HG03378 (cell line): ENCODE measurements around the gene PIK3C2G.
"Not testable (repeated sequence)": the region's sequence is repeated elsewhere in the genome, so short reads cannot be mapped to it uniquely, and the experiment has no call there.

ENCODE experiments used
- ATAC-seq: cut with Tn5 transposase; IDR thresholded peaks from one replicate; pipeline ENCODE4 v1.9.1; 2021; ENCODE audit warnings: mild to moderate bottlenecking, moderate library complexity; ENCODE audit not compliant: unreplicated experiment

Gene PIK3C2G

DNA sequence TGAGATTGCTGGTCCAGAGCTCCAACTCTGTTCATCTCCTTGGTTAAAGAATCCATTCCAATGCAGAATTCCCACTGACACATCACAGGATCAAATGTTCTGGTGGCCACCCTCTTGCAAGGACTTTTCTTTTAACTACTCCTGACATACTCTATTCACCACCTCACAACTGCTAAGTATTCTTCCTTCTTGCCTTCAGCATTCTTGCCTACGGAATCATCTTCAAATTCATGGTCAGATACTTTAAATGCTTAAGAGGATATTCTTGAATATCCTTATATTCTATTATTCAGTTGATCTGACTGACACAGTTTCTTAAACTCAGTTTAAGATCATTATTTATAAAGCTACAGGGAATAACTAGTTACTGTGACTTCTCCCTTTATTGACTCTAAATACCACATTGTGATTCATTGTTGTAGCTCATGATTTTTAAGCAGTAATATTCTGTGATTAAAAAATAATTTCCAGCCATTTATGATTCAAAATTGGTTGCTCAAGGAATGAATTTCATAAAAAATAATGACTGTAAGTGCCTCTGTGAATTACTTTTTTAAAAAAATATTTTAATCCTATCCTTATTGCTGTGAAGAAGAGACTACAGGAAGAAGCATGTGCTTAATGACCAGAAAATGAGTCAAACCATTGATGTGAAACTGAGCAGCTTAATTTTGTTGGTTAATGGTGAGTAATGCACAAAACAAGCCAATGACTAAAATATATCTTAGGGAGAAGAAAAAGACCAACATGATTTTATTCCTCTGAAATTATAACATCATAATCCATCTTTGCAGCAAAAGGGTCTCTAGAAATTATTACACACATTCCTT, 207.1 kb downstream of the PIK3C2G start:
- ATAC-seq = peak; percentile 16

DNA sequence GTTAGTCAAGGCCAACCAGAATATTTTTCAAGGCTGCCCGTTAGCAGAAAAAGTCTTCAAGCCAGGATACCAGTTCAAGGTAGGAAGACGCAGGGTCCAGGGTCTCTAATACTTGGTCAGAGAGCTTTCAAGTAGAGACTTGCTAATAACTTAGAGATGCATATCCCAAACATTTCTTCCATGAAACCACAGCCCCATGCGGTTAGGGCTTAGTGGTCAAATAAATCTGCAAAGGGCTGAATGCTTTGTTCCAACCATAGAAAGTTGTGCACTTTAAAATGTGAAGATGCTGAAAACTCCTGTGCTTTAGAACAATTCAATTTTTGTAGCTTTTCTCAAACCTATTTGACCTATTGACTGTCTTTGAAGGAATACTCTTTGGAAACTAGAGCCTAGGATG, 208.9 kb downstream of the PIK3C2G start:
- no peak for ATAC-seq

DNA sequence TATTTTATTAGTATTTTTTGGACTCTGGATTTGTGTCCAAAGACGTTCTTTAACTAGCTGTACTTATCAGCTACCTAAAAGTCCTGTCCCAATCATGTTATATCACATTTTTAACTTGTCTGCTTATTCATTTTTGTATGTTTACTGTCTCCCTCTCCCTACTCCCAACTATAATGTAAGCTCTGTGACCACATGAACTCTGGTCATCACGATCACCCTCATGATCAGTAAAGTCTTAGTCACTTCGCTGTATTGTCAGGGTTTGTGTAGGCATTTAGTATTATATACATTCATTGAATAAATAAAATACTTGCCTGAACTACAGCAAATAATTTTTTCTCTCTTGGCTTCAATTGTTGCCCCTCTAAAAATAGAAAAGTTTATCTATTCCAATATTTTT, 211.0 kb downstream of the PIK3C2G start:
- no peak for ATAC-seq

DNA sequence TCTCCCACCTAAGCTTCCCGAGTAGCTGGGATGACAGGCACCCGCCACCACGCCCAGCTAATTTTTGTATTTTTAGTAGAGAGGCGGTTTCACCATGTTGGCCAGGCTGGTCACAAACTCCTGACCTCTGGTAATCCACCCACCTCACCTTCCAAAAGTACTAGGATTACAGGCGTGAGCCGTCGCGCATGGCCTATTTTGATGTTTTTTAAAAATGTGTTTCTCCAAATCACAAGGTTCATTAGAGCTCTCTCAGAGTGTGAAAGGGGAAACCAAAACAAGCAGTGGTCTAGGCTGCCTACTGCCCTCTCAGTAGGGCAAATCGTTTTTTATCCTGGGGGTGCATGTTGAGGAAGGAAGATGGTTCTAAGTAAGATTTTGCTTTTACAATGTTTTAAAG, 211.5 kb downstream of the PIK3C2G start:
- ATAC-seq = no peak

DNA sequence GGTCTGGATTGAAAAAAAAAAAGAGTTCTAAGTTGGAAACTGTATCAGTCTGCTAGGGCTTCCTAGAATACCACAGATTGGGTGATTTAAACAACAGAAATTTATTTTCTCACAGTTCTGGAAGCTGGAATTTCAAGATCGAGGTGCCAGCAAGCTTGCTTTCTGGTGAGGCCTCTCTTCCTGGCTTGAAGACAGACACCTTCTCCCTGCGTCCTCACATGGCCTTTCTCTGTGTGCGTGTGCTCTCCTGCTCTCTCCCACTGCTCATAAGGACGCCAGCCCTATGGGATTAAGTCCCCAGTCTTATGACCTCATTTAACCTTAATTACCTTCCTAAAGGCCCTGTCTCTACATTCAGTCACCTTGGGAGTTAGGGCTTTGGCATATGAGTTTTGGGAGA, 215.5 kb downstream of the PIK3C2G start:
- ATAC-seq = no peak

DNA sequence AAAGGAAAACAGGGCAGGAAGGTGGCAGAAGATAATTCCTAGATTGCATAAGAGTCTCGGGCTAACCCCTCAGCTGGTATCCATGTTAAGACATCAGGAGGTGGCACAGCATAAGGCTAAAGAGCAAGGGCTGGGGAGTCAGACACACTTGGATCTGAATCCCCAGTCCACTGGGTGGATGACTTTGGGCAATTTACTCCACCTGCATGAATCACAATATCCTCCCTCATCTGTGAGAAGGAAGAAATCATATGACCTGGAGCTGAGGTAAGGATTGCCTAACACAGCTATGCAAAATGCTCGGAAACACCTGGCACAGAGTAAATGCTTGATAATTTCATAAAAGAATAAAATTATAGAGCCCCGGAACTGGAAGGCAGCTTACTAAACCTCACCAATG, 217.9 kb downstream of the PIK3C2G start:
- no peak for ATAC-seq

DNA sequence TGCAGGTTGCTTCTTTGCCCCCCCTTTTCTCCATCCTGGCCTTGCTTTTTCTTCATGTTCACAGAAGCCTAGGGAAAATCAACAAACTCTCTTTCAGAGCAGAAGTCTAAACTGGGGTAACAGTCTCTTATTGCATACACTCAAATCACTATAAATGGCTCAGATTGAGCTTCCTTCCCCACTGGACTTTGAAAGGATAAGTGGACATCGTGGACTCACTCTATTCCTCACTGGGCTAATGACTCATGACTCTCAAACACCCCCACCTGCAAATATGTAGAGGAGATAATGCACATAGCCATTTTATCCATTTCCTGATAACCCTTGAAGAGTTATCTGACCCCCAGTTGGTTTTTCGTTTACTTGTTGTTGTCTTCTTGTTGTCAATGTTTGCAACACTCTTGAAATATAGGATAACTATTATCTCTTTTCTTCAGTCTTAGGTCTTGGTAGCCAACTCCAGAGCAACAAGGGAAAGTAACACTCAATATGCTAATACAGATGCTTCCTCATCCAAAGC, 221.3 kb downstream of the PIK3C2G start:
- ATAC-seq = no peak

DNA sequence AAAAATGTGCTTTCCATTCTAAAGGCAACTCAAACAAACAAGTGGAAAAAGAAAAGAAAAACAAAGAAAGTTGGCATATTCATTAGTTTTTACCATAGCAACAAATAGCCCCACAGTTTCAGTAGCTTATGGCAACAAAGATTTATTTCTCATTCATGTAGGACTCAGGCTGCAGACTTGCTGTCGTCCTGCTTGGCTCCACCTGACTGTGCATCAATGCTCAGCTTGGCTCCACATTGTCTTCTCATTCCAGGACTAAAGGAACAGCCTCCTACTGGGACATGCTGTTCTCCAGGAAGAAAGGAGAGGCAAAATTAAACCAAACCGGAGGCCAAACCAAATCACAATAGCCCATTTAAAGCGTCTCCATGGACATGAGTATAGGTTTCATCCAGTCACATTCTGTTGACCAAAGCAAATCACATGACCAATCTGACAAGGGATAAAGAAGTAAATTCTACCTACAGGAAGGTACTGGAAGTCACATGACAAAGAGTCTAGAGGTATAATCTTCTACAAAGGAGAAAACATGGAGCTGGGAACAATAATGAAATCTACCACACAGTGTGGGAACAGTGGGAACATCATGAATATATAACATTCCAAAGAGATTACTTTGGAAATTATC, 222.5 kb downstream of the PIK3C2G start:
- no peak for ATAC-seq

DNA sequence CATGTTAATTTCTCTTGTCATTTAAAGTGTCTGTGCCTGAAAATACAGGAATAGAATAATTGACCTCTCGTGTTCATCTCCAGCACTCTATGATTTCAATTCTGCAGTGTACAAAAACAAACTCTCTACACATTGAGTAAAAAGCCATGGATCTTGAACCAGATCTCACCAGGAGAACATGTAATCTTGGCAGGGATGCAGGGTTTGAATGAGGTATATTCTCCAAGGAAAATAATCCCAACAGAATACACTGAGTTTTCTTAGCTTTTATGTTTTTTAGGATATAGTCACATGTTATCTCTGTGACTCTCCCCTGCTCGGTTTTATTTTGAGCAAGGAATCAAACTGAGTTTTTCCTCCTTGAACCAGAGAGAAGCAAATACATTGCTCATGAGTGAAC, 224.7 kb downstream of the PIK3C2G start:
- no peak for ATAC-seq

DNA sequence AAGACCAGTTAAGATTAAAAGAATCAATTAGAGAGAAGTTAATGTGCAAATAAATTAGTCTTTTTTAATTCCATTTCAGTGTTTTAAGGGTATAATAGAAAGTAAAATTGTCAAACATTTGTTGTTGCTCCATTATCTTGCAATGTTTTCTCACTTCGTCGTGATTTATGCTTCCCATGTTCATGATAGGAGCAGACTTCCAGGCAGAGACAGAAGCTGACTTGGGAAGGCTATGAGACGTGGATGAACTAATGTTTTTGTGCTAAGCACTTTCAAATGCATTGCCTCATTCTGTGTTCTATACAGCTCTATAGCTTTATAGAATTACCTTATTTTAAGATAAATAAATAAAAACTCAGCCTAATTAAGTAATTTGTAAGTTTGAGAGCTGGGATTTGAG, 226.2 kb downstream of the PIK3C2G start:
- ATAC-seq = no peak

DNA sequence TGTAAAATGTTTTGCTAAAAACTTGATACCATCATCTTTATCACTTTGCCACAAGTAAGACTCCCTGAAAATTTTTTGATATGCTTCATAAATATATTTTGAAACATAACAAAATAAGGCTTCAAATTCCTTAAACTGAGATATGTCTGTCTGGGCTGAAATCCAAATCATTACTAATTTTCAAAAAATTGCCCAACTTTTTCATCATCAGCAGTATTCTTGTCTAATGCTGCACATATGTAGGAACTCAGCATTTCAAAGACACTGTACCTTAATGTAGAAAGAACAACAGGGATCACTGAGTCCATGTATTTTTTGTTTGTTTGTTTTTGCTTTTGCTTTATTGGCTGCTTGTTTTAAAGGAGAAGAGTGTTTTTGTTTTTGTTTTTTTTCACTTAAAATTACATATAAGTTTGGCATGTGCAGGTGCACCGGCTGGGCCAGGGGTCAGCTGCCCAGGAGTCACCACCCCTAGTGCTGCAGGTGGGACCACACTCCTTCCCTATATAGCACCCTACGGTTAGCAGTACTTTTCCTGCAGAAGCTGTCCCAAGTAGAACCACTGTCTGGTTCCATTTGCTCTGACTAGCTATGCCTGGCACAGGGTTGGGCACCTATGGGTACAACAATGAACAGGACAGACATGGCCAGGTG, 231.2 kb downstream of the PIK3C2G start:
- ATAC-seq = no peak

DNA sequence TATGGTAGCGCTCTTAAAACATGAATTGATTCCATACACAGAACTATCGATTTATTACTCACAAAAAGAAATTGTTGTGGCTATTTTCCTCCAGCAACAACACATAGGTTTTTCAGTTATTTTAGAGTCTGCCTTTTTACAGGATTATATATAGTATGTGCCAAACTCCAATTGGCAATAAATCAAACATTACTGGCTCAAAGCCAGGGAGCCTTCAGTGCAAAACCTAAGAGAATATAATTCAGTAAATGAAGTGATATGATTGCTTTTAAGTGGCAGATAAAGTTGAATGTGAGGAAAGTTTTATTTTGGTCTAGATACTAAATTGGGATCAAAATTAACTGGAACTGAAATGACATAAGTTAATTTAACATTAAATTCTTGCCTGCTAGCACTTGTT, 234.8 kb downstream of the PIK3C2G start:
- ATAC-seq = no peak

DNA sequence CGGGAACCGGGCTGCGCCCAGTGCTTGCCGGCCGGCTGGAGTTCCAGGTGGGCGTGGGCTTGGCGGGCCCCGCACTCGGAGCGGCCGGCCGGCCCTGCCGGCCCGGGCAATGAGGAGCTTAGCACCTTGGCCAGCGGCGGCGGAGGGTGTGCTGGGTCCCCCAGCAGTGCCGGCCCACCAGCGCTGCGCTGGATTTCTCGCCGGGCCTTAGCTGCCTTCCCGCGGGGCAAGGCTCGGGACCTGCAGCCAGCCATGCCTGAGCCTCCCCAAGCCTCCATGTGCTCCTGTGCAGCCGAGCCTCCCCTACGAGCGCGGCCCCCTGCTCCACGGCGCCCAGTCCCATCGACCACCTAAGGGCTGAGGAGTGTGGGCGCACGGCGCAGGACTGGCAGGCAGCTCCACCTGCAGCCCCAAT, 238.8 kb downstream of the PIK3C2G start:
- not testable (repeated sequence) for ATAC-seq

DNA sequence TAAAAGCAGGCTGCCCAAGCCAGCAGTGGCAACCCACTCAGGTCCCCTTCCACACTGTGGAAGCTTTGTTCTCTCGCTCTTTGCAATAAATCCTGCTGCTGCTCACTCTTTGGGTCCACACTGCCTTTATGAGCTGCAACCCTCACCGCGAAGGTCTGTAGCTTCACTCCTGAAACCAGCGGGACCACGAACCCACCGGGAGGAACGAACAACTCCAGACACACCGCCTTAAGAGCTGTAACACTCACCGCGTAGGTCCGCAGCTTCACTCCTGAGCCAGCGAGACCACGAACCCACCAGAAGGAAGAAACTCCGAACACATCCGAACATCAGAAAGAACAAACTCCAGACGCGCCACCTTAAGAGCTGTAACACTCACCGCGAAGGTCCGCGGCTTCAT, 239.4 kb downstream of the PIK3C2G start:
- not testable (repeated sequence) for ATAC-seq

DNA sequence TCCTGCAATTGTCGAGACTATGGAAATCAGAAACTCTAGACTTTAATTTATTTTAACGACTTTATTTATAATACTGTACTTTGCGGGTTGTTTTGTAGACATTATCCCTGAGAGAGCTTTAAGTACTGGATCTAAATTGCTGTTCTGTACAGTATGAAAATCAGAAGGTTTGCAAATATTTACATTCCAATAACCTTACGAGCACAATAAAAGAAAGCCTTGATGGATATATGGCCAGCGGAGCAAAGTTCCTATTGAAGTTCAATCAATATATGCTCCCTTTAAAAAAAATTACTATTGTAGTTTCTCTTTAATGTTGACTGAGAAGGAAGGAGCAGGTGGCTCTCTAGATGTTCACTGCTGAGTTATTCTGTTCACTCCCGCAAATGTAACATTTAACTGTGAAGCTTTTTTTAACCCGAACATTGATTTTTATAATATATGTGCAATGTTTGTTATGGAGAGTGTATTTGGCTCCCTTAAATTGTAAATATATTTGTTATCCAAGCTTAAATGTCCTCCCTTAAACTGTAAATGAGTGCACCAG, 241.2 kb downstream of the PIK3C2G start:
- ATAC-seq = no peak

DNA sequence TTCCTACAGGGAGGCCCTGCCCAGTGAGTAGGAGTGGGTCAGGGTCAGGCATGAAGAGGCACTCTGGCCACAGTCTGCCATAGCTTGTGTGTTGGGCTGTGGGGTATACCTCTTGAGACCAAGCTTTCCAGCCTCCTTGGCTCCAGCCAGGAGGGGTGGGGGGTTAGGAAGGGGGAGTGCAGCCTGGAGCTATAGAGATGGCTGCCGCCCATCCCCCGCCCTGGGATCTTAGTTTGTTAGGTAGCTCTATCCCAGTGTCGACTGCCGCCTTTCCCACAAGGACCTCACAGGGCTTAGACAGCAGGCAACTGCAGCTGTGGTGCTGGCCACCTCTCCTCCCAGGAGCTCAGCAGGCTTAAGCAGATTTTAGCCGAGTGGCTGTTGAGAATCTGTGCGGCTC, 260.1 kb downstream of the PIK3C2G start:
- no peak for ATAC-seq

DNA sequence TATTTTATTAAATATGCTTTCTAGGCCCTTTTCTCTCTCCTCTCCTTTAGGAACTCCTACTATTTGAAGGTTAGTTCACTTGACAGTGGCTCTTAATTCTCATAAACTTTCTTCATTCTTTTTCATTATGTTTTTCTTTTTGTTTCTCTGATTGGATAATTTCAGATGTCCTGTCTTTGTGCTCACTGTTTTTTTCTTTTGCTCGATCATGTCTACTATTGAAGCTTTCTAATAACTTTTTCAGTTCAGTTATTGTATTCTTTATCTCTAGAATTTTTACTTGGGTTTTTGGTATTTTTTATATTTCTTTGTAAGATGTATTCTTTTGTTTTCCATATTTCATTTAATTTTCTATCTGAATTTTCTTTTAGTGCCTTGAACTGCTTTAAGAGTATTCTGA, 261.5 kb downstream of the PIK3C2G start:
- no peak for ATAC-seq

DNA sequence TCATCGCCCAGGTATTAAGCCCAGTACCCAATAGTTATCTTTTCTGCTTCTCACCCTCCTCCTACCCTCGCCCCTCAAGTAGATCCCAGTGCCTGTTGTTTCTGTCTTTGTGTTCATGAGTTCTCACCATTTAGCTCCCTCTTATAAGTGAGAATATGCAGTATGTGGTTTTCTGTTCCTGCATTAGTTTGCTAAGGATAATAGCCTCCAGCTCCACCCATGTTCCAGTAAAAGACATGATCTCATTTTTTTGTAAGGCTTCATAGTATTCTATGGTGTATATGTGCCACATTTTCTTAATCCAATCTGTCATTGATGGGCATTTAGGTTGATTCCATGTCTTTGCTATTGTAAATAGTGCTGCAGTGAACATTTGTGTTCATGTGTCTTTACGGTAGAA, 281.2 kb downstream of the PIK3C2G start:
- not testable (repeated sequence) for ATAC-seq

DNA sequence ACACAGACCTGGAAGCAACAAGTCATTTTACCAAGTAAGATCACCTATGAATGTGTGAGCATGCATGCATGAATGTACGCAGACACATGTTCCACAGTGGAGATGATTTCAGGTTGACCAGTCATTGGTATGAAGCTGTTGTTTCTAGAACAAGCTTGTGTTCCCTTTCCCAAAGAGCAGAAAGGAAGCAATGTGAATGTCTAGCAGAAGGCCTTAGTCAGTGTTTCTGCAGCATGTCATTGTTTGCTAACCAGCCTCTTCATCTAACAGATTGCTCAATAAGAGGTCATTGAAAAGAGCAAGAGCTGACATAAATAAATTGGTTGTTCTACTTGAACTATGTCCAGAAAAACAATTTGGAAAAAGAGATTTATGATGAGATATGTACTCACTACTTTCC, 285.1 kb downstream of the PIK3C2G start:
- ATAC-seq = no peak

DNA sequence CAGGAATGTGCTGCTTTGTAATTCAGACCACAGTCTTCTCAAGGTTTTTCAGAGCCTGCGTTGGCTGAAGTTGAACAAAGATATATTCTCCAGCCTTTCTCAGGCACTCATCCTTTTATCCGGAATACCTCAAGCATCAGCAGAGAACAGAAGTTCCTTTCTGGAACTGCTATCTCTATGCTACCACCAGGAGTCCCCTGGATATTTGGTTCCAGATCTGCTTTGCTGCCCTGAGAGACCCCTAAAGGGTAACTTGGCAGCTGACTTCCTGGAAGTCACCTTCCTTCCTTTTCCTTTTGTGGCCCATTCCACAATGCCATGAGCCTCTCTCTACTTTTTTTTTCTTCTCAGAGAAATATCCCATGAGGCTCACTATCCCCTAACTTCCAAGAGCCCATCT, 288.3 kb downstream of the PIK3C2G start:
- no peak for ATAC-seq

DNA sequence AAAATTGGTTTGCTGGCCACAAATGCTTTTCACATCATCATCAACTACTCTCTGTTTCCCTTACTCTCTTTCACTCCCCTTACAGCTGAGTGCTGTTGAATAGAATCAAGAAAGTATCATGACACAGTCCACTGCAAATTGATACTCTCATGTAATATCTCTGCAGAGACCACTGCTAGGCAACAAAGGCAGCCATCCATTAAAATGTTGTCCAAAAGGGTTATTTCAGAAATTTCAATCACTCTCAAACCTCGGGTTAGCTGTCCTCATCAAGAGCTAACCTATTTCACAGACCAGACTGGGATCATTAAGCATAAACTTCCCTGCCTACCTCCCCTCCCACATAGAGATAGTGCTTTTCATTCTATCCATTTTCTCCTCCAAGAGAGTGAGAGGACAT, 289.8 kb downstream of the PIK3C2G start:
- ATAC-seq = no peak

DNA sequence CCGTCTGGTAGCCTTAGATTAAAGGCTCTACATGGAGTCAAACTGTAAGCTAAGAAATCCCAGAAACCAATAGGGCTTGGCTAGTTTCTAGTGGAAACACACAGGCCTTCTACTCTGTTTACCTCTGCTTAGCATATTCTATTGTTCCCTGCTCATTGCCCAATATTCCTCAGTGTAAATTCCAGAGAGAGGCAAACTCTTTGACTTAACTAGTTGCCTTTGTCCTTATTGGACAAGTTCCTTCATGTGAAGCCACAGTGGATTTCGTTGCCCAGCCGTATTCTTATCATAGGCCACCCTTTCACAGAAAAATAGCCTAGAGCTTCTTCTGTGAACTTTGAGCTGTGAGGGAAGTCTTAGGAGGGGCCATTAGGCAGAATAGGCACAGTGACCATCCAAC, 290.4 kb downstream of the PIK3C2G start:
- no peak for ATAC-seq
